OCI-LY7 (cell line): ENCODE measurements around the gene RAET1E.

Experiments used
- CTCF ChIP-seq: fragments of 200-600 bp; sonication (generic); conservative IDR thresholded peaks from 2 replicates; pipeline ENCODE4 v1.5.1; 2014; ENCODE audit warnings: mild to moderate bottlenecking, antibody characterized with exemption, low read length, moderate library complexity, mixed read lengths
- EZH2phosphoT487 ChIP-seq: fragments of 200-600 bp; sonication (generic); IDR thresholded peaks from 2 replicates; pipeline ENCODE4 v1.6.1; 2018; ENCODE audit warnings: low read depth, borderline replicate concordance, mild to moderate bottlenecking, mixed run types, antibody characterized with exemption, low read length, moderate library complexity, mixed read lengths

- TF ChIP-seq CTCF (no peak), EZH2phosphoT487 (no peak)
Observed at GRCh38 chr6:149923327-149923986, 25.5 kb upstream of the RAET1E start.
